Caco-2 (cell line): Measurements from ENCODE around the gene CAMSAP1. TPM values are rescaled to one million over a fixed set of nuclear protein-coding genes. Genes with fewer than 3 reads are reported as not detected.
A peak's percentile ranks its signal among the peaks of the same experiment; 100 is the strongest.
"Not testable (repeated sequence)": the region's sequence is repeated elsewhere in the genome, so short reads cannot be mapped to it uniquely, and the experiment has no call there.

Experiments
- BruUV-seq: library from RNA; stranded (reverse); fragments of 400-500 nt; replicated peaks from 2 replicates; lab custom pipeline; 2021; lab: Mats Ljungman, UMichigan
- CTCF ChIA-PET: fragments of 300-600 bp; sonication (Branson Sonifier 250); formaldehyde crosslinking; loops from one replicate; lab custom pipeline; 2022; ENCODE audit warnings: antibody characterized with exemption; lab: Charles Lee
- POLR2A ChIA-PET: fragments of 300-600 bp; sonication (Branson Sonifier 250); formaldehyde crosslinking; loops from one replicate; lab custom pipeline; 2022; ENCODE audit warnings: antibody characterized with exemption; lab: Charles Lee
- DNase-seq, 2 experiments: peaks; one replicate each; pipeline versions ENCODE4 v3.0.0 to v3.0.0-alpha.2; 2020 to 2022
- H3K27me3 ChIP-seq: replicated peaks from 2 replicates; pipeline ENCODE4 v1.6.0; 2011; ENCODE audit warnings: low read length; ENCODE audit not compliant: control insufficient read depth, insufficient read depth
- H3K36me3 ChIP-seq: 2 replicates; pipeline ENCODE4 v1.5.1; 2011; ENCODE audit warnings: low read length; ENCODE audit not compliant: control insufficient read depth, insufficient read depth
- H3K4me1 ChIP-seq: fragments of 250-450 bp; sonication (Bioruptor Pico); 2 replicates; pipeline ENCODE4 v1.5.1; 2020; ENCODE audit warnings: mild to moderate bottlenecking
- H3K4me3 ChIP-seq: 2 replicates; pipeline ENCODE4 v1.5.1; 2011; ENCODE audit warnings: low read depth, mild to moderate bottlenecking, control low read depth, low read length
- H3K9me3 ChIP-seq: fragments of 250-450 bp; sonication (Bioruptor Pico); 2 replicates; pipeline ENCODE4 v1.5.1; 2020; ENCODE audit warnings: mild to moderate bottlenecking, moderate library complexity
- H3K27ac Mint-ChIP-seq: one replicate; pipeline ENCODE4 v1.8.0; 2022; ENCODE audit warnings: mixed read lengths; ENCODE audit not compliant: unreplicated experiment
- H3K27me3 Mint-ChIP-seq: one replicate; pipeline ENCODE4 v1.8.0; 2022; ENCODE audit warnings: mixed read lengths; ENCODE audit not compliant: insufficient read depth, unreplicated experiment
- H3K36me3 Mint-ChIP-seq: one replicate; pipeline ENCODE4 v1.8.0; 2022; ENCODE audit warnings: mild to moderate bottlenecking, mixed read lengths; ENCODE audit not compliant: insufficient read depth, unreplicated experiment
- H3K4me1 Mint-ChIP-seq: one replicate; pipeline ENCODE4 v1.8.0; 2022; ENCODE audit warnings: low read depth, mixed read lengths; ENCODE audit not compliant: unreplicated experiment
- H3K4me3 Mint-ChIP-seq: one replicate; pipeline ENCODE4 v1.8.0; 2022; ENCODE audit warnings: mild to moderate bottlenecking, moderate library complexity, mixed read lengths; ENCODE audit not compliant: unreplicated experiment
- H3K9me3 Mint-ChIP-seq: one replicate; pipeline ENCODE4 v1.8.0; 2022; ENCODE audit warnings: mixed read lengths; ENCODE audit not compliant: unreplicated experiment
- CTCF ChIP-seq, 2 experiments: fragments of 200-600 bp in 1 of 2; IDR thresholded peaks; 1 replicate in 1 of 2; 2 replicates in 1 of 2; pipeline versions ENCODE4 v1.5.1 to v1.8.0; 2011 to 2022; ENCODE audit warnings: antibody characterized with exemption in 1 of 2, control low read depth in 1 of 2, inconsistent platforms in 1 of 2, low read depth in 1 of 2, low read length in 1 of 2, mild to moderate bottlenecking in 1 of 2, moderate library complexity in 1 of 2; ENCODE audit not compliant: insufficient read depth in 1 of 2, severe bottlenecking in 1 of 2, unreplicated experiment in 1 of 2
- intact Hi-C: fragments of 100-400 bp; cut with micrococcal nuclease; formaldehyde crosslinking; loops from one replicate; pipeline ENCODE4 v1.10.0; 2022; ENCODE audit not compliant: unreplicated experiment
- total RNA-seq: library from RNA; stranded (reverse); gene quantifications from 2 replicates; pipeline ENCODE4 v1.2.3, GENCODE V29; 2022

Gene CAMSAP1
- total RNA-seq, 1 experiment from 2014 or later, result 31.3 TPM

DNA sequence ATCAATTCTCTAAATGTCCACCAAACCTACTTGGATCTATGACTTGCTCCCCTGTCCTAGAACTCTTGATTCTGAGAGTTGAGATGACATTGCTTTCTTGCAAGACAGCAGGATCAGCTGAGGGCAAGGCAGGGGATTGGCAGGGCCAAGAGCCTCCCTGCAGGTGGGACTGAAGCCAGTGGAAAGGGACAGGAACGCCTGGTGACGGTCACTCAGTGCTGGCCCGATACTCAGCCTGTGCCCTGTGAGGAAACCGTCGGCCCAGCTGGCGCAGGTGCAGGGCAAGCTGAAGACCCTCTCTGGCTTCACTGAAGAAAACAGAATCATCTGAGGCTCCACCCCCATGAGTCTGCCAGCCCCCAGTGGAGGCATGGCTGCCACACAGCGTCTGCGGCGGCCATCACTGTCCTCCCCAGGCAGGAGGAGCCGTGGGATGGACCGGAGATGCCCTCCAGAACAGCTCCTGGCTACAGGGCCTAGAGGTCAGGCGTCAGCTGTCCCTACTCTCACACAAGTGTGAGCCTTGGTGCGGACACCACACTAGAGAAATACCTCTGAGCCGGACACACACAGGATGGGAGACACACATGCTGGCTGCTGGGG lies 39.1 kb upstream of the CAMSAP1 start:
- peaks cover 23% of the 10 kb centered on the region for H3K4me1 Mint-ChIP-seq
- H3K9me3 ChIP-seq, result no peaks in the 10 kb centered on the region
- BruUV-seq, result no TSS peak
- H3K4me1 ChIP-seq, result peaks cover 18% of the 10 kb centered on the region
- no peak for DNase-seq
- H3K27me3 ChIP-seq, result no peaks in the 10 kb centered on the region
- H3K27me3 Mint-ChIP-seq, result no peaks in the 10 kb centered on the region
- H3K4me3 ChIP-seq, result no peak overlapping the region
- H3K36me3 ChIP-seq, result peaks cover 2% of the 10 kb centered on the region
- TF ChIP-seq CTCF (IDR thresholded peaks at IDR 0.05; ENCODE audit: insufficient read depth in 1 of 2, low read depth in 1 of 2, low read length in 1 of 2, severe bottlenecking in 1 of 2, unreplicated experiment in 1 of 2), result no peak
- peak overlapping the region; percentile 52 for H3K27ac Mint-ChIP-seq
- intact Hi-C loops, result loop anchor here (10.0 kb wide), 1 partner anchor 82 kb away; no protein-coding TSS in a partner anchor
- H3K9me3 Mint-ChIP-seq, result no peaks in the 10 kb centered on the region
- H3K4me3 Mint-ChIP-seq, result no peak overlapping the region
- ChIA-PET POLR2A (no interaction called here), CTCF (no interaction called here)
- H3K36me3 Mint-ChIP-seq, result peaks cover 70% of the 10 kb centered on the region

- no TSS peak for BruUV-seq
- peak; percentile 62 to 84 for DNase-seq
- H3K4me3 ChIP-seq, result no peak overlapping the region
- CTCF ChIA-PET, result no interaction called here
- H3K27me3 ChIP-seq, result no peaks in the 10 kb centered on the region
- peaks cover 18% of the 10 kb centered on the region for H3K4me1 ChIP-seq
- peaks cover 23% of the 10 kb centered on the region for H3K4me1 Mint-ChIP-seq
- H3K4me3 Mint-ChIP-seq, result no peak overlapping the region
- H3K36me3 Mint-ChIP-seq, result peaks cover 71% of the 10 kb centered on the region
- intact Hi-C loops, result loop anchor here (10.0 kb wide), 1 partner anchor 81 kb away; no protein-coding TSS in a partner anchor
- TF ChIP-seq CTCF (IDR thresholded peaks at IDR 0.05; ENCODE audit: insufficient read depth in 1 of 2, low read depth in 1 of 2, low read length in 1 of 2, severe bottlenecking in 1 of 2, unreplicated experiment in 1 of 2), result no peak
- no peaks in the 10 kb centered on the region for H3K9me3 ChIP-seq
- peak overlapping the region; percentile 52 for H3K27ac Mint-ChIP-seq
- peaks cover 2% of the 10 kb centered on the region for H3K36me3 ChIP-seq
- POLR2A ChIA-PET, result no interaction called here
- H3K27me3 Mint-ChIP-seq, result no peaks in the 10 kb centered on the region
- no peaks in the 10 kb centered on the region for H3K9me3 Mint-ChIP-seq
Observed at GRCh38 chr9:135945969-135946368, 38.6 kb upstream of the CAMSAP1 start.

DNA sequence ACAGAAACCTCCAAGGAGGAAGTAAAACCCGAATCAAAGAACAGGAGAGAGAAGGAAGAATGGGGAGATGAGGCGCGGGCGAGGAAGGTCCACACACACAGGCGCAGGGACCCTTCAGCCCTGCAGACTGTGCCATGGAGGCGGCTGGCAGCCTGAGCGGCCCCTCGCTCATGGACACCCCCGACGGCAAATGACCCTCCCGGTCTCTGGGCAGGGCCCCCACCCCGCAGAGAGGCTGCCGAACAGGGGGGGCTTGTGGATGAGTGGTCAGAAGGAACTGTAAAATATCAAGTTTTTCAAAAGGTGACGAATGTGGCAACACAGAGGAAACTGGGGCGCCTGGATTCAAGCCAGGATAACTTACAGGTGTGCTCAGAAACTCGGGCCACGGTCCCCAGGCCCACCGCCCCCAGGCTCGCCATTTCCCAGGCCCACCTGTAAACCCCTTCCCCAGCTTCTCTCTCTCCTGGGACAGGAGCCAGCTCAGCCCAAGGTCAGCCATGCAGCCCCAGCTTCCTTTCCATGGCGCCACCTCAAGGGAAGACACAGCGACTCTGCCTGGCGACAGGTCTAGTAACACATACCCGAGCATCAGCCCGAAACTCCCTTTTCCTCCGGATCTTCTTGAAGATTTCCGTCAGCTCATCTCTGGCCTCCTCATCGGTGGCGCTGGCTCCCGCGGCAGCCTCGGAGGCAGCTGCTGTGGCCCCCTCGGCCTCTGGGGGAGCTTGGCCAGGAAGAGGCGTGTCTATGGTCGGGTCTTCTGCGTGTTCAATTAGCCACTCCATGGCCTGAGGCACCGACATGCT lies 37.3 kb upstream of the CAMSAP1 start:
- POLR2A ChIA-PET, result interaction anchor here (0.6 kb wide), 1 partner anchor 15 kb away, joined by 5 read pairs; no protein-coding TSS in a partner anchor
- Mint-ChIP-seq H3K4me3 (no peak overlapping the region), H3K9me3 (no peaks in the 10 kb centered on the region), H3K27me3 (no peaks in the 10 kb centered on the region), H3K27ac (no peak overlapping the region), H3K36me3 (peaks cover 72% of the 10 kb centered on the region), H3K4me1 (peaks cover 16% of the 10 kb centered on the region)
- BruUV-seq, result no TSS peak
- peaks cover 11% of the 10 kb centered on the region for H3K4me1 ChIP-seq
- H3K9me3 ChIP-seq, result no peaks in the 10 kb centered on the region
- intact Hi-C loops, result loop anchor here (10.0 kb wide), 1 partner anchor 80 kb away; no protein-coding TSS in a partner anchor
- CTCF ChIA-PET, result no interaction called here
- H3K27me3 ChIP-seq, result no peaks in the 10 kb centered on the region
- H3K4me3 ChIP-seq, result no peak overlapping the region
- peaks cover 2% of the 10 kb centered on the region for H3K36me3 ChIP-seq
- DNase-seq, result no peak
- TF ChIP-seq CTCF (IDR thresholded peaks at IDR 0.05; ENCODE audit: insufficient read depth in 1 of 2, low read depth in 1 of 2, low read length in 1 of 2, severe bottlenecking in 1 of 2, unreplicated experiment in 1 of 2), result no peak

DNA sequence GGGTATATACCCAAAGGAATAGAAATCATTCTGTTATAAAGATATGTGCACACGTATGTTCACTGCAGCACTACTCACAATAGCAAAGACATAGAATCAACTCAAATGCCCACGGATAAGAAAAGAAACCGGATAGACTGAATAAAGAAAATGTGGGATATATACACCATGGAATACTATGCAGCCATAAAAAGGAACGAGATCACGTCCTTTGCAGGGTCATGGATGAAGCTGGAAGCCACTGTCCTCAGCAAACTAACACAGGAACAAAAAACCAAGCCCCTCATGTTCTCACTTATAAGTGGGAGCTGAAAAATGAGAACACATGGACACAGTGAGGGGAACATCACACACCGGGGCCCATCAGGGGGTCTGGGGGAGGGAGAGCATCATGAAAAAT lies 36.3 kb upstream of the CAMSAP1 start:
- H3K36me3 ChIP-seq, CTCF ChIA-PET, DNase-seq, H3K4me1 Mint-ChIP-seq, H3K9me3 ChIP-seq, BruUV-seq, POLR2A ChIA-PET, H3K9me3 Mint-ChIP-seq, H3K27me3 Mint-ChIP-seq, H3K27ac Mint-ChIP-seq, H3K4me3 Mint-ChIP-seq, H3K4me3 ChIP-seq, H3K27me3 ChIP-seq, H3K4me1 ChIP-seq: not testable (repeated sequence)
- H3K36me3 Mint-ChIP-seq, result peaks cover 79% of the 10 kb centered on the region
- intact Hi-C loops, result loop anchor here (10.0 kb wide), 1 partner anchor 79 kb away; no protein-coding TSS in a partner anchor
